Colonic mucosa (tissue), 4 donors: ENCODE results near the gene AKT3. TPM values are rescaled to one million over a fixed set of nuclear protein-coding genes. Genes with fewer than 3 reads are reported as not detected.

Source experiments
- DNase-seq: peaks from one replicate; pipeline ENCODE4 v3.0.0-alpha.2; 2020
- H3K27ac ChIP-seq: fragments of 200-600 bp; one replicate; pipeline ENCODE4 v1.8.0; 2021
- H3K27me3 ChIP-seq: fragments of 200-600 bp; one replicate; pipeline ENCODE4 v1.8.0; 2021
- H3K36me3 ChIP-seq: fragments of 200-600 bp; one replicate; pipeline ENCODE4 v1.8.0; 2021
- H3K4me1 ChIP-seq: fragments of 200-600 bp; one replicate; pipeline ENCODE4 v1.8.0; 2021; ENCODE audit warnings: mild to moderate bottlenecking
- H3K4me3 ChIP-seq: fragments of 200-600 bp; one replicate; pipeline ENCODE4 v1.8.0; 2021
- H3K9ac ChIP-seq, 2 donors: one replicate each; pipeline ENCODE4 v1.7.0; 2013; ENCODE audit warnings: control low read depth in 2 of 2, low read depth in 2 of 2, low read length in 2 of 2
- H3K9me3 ChIP-seq: fragments of 200-600 bp; one replicate; pipeline ENCODE4 v1.8.0; 2021
- intact Hi-C: fragments of 100-400 bp; cut with DNase I; formaldehyde crosslinking; loops from one replicate; pipeline ENCODE4 v1.14.1; 2022
- total RNA-seq, 2 donors: library from RNA; stranded (reverse); fragmentation: NEBNext Ultra II Directional in 1 of 2; extraction: Animal tissue kit (Norgen Biotek cat#: 25700) in 1 of 2; gene quantifications; one replicate each; pipeline ENCODE4 v1.2.1, GENCODE V29; 2021
- TF ChIP-seq, protein P1 (sequence below): fragments of 200-600 bp; IDR thresholded peaks from one replicate; pipeline ENCODE4 v1.8.0; 2022; ENCODE audit warnings: antibody characterized with exemption, mild to moderate bottlenecking
- donor health status: healthy.
- donor health status: DM: no; HTN: no; CAD: no.
- donor health status: DM: no; HTN: no; CAD: no.

The AKT3 gene
- total RNA-seq, 2 donors from 2014 or later, result 6.0 to 21.3 TPM

DNA sequence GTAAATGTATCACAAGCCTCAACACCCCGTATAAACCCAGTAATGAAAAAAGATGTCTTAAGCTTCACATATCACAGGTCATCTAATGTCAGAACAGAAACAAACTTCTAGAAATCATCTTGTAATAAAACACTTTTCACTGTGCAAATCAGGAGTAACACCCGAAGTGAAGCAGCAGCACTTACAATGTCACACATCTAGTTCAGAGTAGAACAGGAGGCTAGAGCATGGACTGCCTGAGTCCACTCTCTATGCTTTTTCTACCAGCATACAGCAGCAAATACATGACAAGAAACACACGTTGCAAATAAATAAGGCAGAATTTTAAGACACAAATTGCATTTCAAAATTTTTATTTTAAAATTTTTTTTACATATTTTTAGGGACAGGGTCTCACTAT lies 57.2 kb downstream of the AKT3 start:
- Histone ChIP-seq H3K27ac (no peak overlapping the region), H3K4me3 (no peak overlapping the region), H3K27me3 (no peaks in the 10 kb centered on the region), H3K36me3 (no peaks in the 10 kb centered on the region), H3K9ac (no peak overlapping the region), H3K9me3 (no peaks in the 10 kb centered on the region), H3K4me1 (no peaks in the 10 kb centered on the region)
- DNase-seq, result no peak
- intact Hi-C loops, result no loop called here
- TF ChIP-seq, protein P1, sequence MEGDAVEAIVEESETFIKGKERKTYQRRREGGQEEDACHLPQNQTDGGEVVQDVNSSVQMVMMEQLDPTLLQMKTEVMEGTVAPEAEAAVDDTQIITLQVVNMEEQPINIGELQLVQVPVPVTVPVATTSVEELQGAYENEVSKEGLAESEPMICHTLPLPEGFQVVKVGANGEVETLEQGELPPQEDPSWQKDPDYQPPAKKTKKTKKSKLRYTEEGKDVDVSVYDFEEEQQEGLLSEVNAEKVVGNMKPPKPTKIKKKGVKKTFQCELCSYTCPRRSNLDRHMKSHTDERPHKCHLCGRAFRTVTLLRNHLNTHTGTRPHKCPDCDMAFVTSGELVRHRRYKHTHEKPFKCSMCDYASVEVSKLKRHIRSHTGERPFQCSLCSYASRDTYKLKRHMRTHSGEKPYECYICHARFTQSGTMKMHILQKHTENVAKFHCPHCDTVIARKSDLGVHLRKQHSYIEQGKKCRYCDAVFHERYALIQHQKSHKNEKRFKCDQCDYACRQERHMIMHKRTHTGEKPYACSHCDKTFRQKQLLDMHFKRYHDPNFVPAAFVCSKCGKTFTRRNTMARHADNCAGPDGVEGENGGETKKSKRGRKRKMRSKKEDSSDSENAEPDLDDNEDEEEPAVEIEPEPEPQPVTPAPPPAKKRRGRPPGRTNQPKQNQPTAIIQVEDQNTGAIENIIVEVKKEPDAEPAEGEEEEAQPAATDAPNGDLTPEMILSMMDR, result no peak

DNA sequence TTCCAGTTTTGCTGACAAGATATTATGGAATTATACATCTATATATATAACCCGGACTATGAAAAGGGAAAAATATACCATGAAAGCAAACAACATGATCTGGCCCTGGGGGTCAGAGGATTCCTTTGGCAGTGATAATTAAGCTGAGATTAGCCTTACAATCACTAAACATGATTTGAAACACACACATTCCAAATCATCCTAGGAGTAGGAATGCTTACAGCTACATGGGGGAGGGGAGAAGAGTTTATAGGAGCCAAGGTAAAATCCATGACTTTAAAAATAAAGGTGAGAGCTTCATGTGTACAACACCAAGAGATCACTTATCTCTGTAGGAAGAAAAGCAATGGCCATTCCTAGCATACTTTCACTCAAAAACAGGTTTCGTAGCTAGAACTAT lies 57.6 kb downstream of the AKT3 start:
- no peaks in the 10 kb centered on the region for H3K36me3 ChIP-seq
- H3K4me3 ChIP-seq, result no peak overlapping the region
- TF ChIP-seq, protein P1, result no peak
- no peaks in the 10 kb centered on the region for H3K27me3 ChIP-seq
- DNase-seq, result no peak
- H3K4me1 ChIP-seq, result no peaks in the 10 kb centered on the region
- no peak overlapping the region for H3K9ac ChIP-seq
- intact Hi-C loops, result no loop called here
- H3K9me3 ChIP-seq, result no peaks in the 10 kb centered on the region
- no peak overlapping the region for H3K27ac ChIP-seq

DNA sequence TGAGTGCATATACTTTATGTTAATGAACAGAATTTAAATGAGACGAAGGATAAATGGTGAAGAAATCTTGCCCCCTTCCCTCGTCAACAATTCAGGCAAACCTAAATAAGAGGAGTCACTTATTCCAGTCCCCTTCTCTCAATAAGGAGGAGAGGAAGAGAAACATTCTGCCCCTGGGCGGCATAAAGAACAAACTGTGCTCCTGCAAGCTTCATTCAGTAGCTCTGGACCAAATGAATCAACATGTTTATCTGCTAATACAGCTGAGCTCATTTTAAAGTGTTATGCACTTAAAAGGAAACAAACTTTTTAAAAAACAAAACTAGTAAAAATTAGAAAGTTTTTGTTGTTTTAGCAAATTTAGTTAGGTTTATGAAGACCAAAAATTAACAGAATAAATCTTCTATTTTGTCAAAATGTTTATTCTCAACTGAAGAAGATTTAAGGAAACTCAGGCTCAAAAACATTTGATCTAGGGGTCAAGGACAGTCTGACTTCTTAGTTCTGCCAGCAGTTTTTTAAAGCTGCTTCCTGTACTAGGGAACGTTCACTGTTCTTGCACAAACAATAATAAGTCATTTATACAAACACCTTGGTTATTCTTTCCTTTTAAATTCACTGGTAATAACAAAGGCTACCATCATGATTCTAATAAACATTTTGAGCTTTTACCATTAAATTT lies 58.3 kb downstream of the AKT3 start:
- Histone ChIP-seq H3K27me3 (no peaks in the 10 kb centered on the region), H3K9me3 (no peaks in the 10 kb centered on the region), H3K4me1 (no peaks in the 10 kb centered on the region), H3K4me3 (no peak overlapping the region), H3K36me3 (no peaks in the 10 kb centered on the region), H3K9ac (no peak overlapping the region), H3K27ac (no peak overlapping the region)
- no peak for DNase-seq
- intact Hi-C loops, result no loop called here
- TF ChIP-seq, protein P1, result no peak

DNA sequence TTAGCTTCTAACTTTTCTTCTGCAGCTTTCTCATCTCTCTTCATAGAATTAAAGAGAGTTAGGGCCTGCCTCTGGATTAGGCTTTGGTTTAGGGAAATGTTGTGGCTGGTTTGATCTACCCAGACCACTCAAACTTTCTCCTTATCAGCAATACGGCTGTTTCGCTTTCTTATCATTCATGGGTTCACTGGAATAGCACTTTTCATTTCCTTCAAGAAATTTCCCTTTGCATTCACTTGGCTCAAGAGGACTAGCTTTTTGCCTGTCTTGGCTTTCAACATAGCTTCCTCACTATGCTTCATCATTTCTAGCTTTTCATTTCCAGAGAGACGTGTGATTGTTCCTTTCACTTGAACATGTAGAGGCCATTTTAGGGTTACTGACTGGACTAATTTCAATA lies 59.6 kb downstream of the AKT3 start:
- TF ChIP-seq, protein P1, result no peak
- Histone ChIP-seq H3K4me1 (no peaks in the 10 kb centered on the region), H3K36me3 (no peaks in the 10 kb centered on the region), H3K4me3 (no peak overlapping the region), H3K27me3 (no peaks in the 10 kb centered on the region), H3K9me3 (no peaks in the 10 kb centered on the region), H3K9ac (no peak overlapping the region), H3K27ac (no peak overlapping the region)
- no peak for DNase-seq
- intact Hi-C loops, result no loop called here

DNA sequence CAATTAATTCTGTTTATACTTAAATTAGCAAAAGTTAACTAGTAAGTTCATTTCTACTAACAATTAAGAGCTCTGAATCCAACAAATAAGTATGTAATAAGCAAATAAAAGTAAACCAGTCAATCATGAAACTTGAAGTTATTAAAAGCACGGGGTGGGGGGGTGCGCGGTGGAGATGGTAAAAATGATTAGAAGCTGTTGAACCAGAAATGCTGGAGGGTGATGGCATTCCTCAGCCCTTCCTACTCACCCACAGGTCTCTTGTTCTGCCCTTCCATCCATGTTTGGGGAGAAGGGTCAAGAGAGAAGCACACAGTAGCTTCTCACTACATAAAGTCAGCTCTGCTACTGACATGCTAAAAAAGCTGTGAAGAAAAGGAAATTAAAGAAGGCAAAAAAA lies 63.5 kb downstream of the AKT3 start:
- Histone ChIP-seq H3K36me3 (no peaks in the 10 kb centered on the region), H3K27ac (no peak overlapping the region), H3K4me3 (no peak overlapping the region), H3K9ac (no peak overlapping the region), H3K4me1 (no peaks in the 10 kb centered on the region), H3K27me3 (no peaks in the 10 kb centered on the region), H3K9me3 (no peaks in the 10 kb centered on the region)
- intact Hi-C loops, result no loop called here
- TF ChIP-seq, protein P1, result no peak
- no peak for DNase-seq
